NT2/D1 (cell line): ENCODE data around the gene CCDC51.

Experiments used
- DNase-seq: peaks from one replicate; pipeline ENCODE4 v3.0.0-alpha.2; 2011; ENCODE audit warnings: low read depth, low spot score
- H3K27me3 ChIP-seq: 2 replicates; pipeline ENCODE4 v1.6.0; 2011; ENCODE audit warnings: mild to moderate bottlenecking; ENCODE audit not compliant: insufficient read length, insufficient read depth
- H3K36me3 ChIP-seq: 2 replicates; pipeline ENCODE4 v1.6.1; 2011; ENCODE audit warnings: mild to moderate bottlenecking, low read length, mixed read lengths; ENCODE audit not compliant: insufficient read depth, insufficient read length
- H3K4me1 ChIP-seq: 2 replicates; pipeline ENCODE4 v1.5.1; 2011; ENCODE audit not compliant: insufficient read depth, insufficient read length
- H3K4me3 ChIP-seq: 2 replicates; pipeline ENCODE4 v1.5.1; 2011; ENCODE audit warnings: low read depth; ENCODE audit not compliant: insufficient read length
- H3K9ac ChIP-seq: 2 replicates; pipeline ENCODE4 v1.6.0; 2011; ENCODE audit warnings: low read depth; ENCODE audit not compliant: insufficient read length
- H3K9me3 ChIP-seq: 2 replicates; pipeline ENCODE4 v1.5.1; 2011; ENCODE audit warnings: mild to moderate bottlenecking, low read length; ENCODE audit not compliant: insufficient read depth
- SUZ12 ChIP-seq: IDR thresholded peaks from 2 replicates; pipeline ENCODE4 v1.6.1; 2011; ENCODE audit not compliant: insufficient read length, insufficient read depth; ENCODE audit errors: extremely low read depth
- YY1 ChIP-seq: IDR thresholded peaks from 2 replicates; pipeline ENCODE4 v1.6.1; 2011; ENCODE audit not compliant: insufficient read length, insufficient read depth
- ZNF274 ChIP-seq: IDR thresholded peaks from 2 replicates; pipeline ENCODE4 v1.6.1; 2011; ENCODE audit warnings: mild to moderate bottlenecking, low read depth, low read length

Gene CCDC51

GRCh38 chr3:48451270-48451669 is 11.4 kb upstream of the CCDC51 start:
- TF ChIP-seq YY1: no peak
- TF ChIP-seq ZNF274: no peak
- no peak for TF ChIP-seq SUZ12
- Histone ChIP-seq H3K9me3 (no peaks in the 10 kb centered on the region), H3K4me3 (no peak overlapping the region), H3K4me1 (peaks cover 4% of the 10 kb centered on the region), H3K27me3 (no peaks in the 10 kb centered on the region), H3K9ac (no peak overlapping the region), H3K36me3 (peaks cover 73% of the 10 kb centered on the region)
- DNase-seq: no peak

GRCh38 chr3:48446425-48447193 is 6.7 kb upstream of the CCDC51 start, which contains the start of gene ATRIP:
Gene ATRIP (plus strand): TSS chr3:48446737. CDS start chr3:48446846, 109 bp downstream.
- TF ChIP-seq YY1: no peak
- peak; percentile 83 for DNase-seq
- H3K27me3 ChIP-seq: no peaks in the 10 kb centered on the region
- H3K4me3 ChIP-seq: peak within 1 kb of the TSS; percentile 95
- H3K9me3 ChIP-seq: no peaks in the 10 kb centered on the region
- H3K36me3 ChIP-seq: peaks cover 62% of the 10 kb centered on the region
- H3K4me1 ChIP-seq: peaks cover 6% of the 10 kb centered on the region
- H3K9ac ChIP-seq: peak within 1 kb of the TSS; percentile 97

- TF ChIP-seq ZNF274 (no peak), SUZ12 (no peak), YY1 (no peak)
- H3K27me3 ChIP-seq: no peaks in the 10 kb centered on the region
- no peaks in the 10 kb centered on the region for H3K9me3 ChIP-seq
- no peak for DNase-seq
- peaks cover 62% of the 10 kb centered on the region for H3K36me3 ChIP-seq
- peaks cover 6% of the 10 kb centered on the region for H3K4me1 ChIP-seq
- peak overlapping the region; percentile 95 for H3K4me3 ChIP-seq
- H3K9ac ChIP-seq: peak overlapping the region; percentile 97
These were observed 6.1 kb upstream of the CCDC51 start for GRCh38 chr3:48446043-48446424.

- Histone ChIP-seq H3K27me3 (no peaks in the 10 kb centered on the region), H3K36me3 (peaks cover 58% of the 10 kb centered on the region), H3K9ac (peak overlapping the region; percentile 97), H3K4me3 (peak overlapping the region; percentile 95), H3K9me3 (no peaks in the 10 kb centered on the region), H3K4me1 (peaks cover 6% of the 10 kb centered on the region)
- TF ChIP-seq YY1 (no peak), ZNF274 (no peak), SUZ12 (no peak)
- no peak for DNase-seq
These were observed 5.5 kb upstream of the CCDC51 start for GRCh38 chr3:48445277-48445882.

- peak overlapping the region; percentile 95 for H3K4me3 ChIP-seq
These were observed 2.0 kb upstream of the CCDC51 start for GRCh38 chr3:48441940-48442339.

GRCh38 chr3:48440590-48440958 is 655 bp upstream of the CCDC51 start:
- Histone ChIP-seq H3K36me3 (peaks cover 45% of the 10 kb centered on the region), H3K9me3 (no peaks in the 10 kb centered on the region), H3K27me3 (no peaks in the 10 kb centered on the region), H3K4me3 (peak overlapping the region; percentile 95), H3K9ac (peak overlapping the region; percentile 97), H3K4me1 (peaks cover 3% of the 10 kb centered on the region)
- TF ChIP-seq ZNF274: no peak
- no peak for DNase-seq

More at GRCh38 chr3:48441940-48442339, 2.0 kb upstream of the CCDC51 start:
- no peaks in the 10 kb centered on the region for H3K9me3 ChIP-seq
- DNase-seq: no peak
- H3K4me1 ChIP-seq: peaks cover 3% of the 10 kb centered on the region
- TF ChIP-seq ZNF274: no peak
- peak overlapping the region; percentile 54 for H3K9ac ChIP-seq
- H3K36me3 ChIP-seq: peaks cover 45% of the 10 kb centered on the region
- no peaks in the 10 kb centered on the region for H3K27me3 ChIP-seq

- H3K36me3 ChIP-seq: peaks cover 50% of the 10 kb centered on the region
- H3K4me1 ChIP-seq: peaks cover 15% of the 10 kb centered on the region
- no peak for DNase-seq
- H3K4me3 ChIP-seq: no peak overlapping the region
- no peak overlapping the region for H3K9ac ChIP-seq
- H3K27me3 ChIP-seq: no peaks in the 10 kb centered on the region
- TF ChIP-seq SUZ12 (no peak), ZNF274 (no peak), YY1 (no peak)
- H3K9me3 ChIP-seq: no peaks in the 10 kb centered on the region
These were observed 2.1 kb downstream of the CCDC51 start for GRCh38 chr3:48437812-48438211.
